BE2C (cell line): ENCODE data around the gene SULT2B1.

Experiments
- DNase-seq: peaks from one replicate; pipeline ENCODE4 v3.0.0-alpha.2; 2020
- H3K27me3 ChIP-seq: fragments of 250-450 bp; sonication (Bioruptor Pico); 2 replicates; pipeline ENCODE4 v1.5.1; 2020; ENCODE audit warnings: mild to moderate bottlenecking
- H3K36me3 ChIP-seq: fragments of 250-450 bp; sonication (Bioruptor Pico); 2 replicates; pipeline ENCODE4 v1.5.1; 2020; ENCODE audit warnings: mild to moderate bottlenecking
- H3K4me1 ChIP-seq: fragments of 250-450 bp; sonication (Bioruptor Pico); 2 replicates; pipeline ENCODE4 v1.5.1; 2020
- H3K4me3 ChIP-seq: 2 replicates; pipeline ENCODE4 v1.5.1; 2011; ENCODE audit warnings: low read depth, low read length
- H3K9me3 ChIP-seq: fragments of 250-450 bp; sonication (Bioruptor Pico); 2 replicates; pipeline ENCODE4 v1.5.1; 2020
- TF ChIP-seq, protein P1 (sequence below): IDR thresholded peaks from 2 replicates; pipeline ENCODE4 v1.5.1; 2012; ENCODE audit warnings: mild to moderate bottlenecking, low read depth, low read length

The SULT2B1 gene

DNA sequence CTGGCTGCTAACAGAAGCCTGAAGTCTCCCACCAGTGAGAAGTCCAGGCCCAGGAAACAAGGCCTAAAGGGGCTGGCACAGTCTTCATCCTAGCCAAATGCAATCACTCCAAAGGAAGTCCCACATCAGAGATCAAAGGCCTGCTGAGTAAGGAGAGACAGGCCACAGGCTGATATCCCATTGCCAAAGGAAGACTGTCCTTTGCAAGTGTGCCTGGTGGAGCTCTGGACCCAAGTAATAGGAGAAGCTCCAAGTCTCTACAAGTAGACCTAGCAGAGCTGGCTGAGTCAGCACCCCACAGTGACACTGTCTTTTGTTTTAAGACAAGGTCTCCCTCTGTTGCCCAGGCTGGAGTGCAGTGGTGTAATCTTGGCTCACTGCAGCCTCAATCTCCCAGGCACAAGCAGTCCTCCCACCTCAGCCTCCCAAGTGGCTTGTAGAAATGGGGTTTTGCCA lies 80.7 kb downstream of the SULT2B1 start:
- no peaks in the 10 kb centered on the region for H3K27me3 ChIP-seq
- H3K36me3 ChIP-seq, result no peaks in the 10 kb centered on the region
- no peak overlapping the region for H3K4me3 ChIP-seq
- peaks cover 21% of the 10 kb centered on the region for H3K4me1 ChIP-seq
- TF ChIP-seq, protein P1, sequence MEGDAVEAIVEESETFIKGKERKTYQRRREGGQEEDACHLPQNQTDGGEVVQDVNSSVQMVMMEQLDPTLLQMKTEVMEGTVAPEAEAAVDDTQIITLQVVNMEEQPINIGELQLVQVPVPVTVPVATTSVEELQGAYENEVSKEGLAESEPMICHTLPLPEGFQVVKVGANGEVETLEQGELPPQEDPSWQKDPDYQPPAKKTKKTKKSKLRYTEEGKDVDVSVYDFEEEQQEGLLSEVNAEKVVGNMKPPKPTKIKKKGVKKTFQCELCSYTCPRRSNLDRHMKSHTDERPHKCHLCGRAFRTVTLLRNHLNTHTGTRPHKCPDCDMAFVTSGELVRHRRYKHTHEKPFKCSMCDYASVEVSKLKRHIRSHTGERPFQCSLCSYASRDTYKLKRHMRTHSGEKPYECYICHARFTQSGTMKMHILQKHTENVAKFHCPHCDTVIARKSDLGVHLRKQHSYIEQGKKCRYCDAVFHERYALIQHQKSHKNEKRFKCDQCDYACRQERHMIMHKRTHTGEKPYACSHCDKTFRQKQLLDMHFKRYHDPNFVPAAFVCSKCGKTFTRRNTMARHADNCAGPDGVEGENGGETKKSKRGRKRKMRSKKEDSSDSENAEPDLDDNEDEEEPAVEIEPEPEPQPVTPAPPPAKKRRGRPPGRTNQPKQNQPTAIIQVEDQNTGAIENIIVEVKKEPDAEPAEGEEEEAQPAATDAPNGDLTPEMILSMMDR, result no peak
- no peaks in the 10 kb centered on the region for H3K9me3 ChIP-seq
- DNase-seq, result no peak

DNA sequence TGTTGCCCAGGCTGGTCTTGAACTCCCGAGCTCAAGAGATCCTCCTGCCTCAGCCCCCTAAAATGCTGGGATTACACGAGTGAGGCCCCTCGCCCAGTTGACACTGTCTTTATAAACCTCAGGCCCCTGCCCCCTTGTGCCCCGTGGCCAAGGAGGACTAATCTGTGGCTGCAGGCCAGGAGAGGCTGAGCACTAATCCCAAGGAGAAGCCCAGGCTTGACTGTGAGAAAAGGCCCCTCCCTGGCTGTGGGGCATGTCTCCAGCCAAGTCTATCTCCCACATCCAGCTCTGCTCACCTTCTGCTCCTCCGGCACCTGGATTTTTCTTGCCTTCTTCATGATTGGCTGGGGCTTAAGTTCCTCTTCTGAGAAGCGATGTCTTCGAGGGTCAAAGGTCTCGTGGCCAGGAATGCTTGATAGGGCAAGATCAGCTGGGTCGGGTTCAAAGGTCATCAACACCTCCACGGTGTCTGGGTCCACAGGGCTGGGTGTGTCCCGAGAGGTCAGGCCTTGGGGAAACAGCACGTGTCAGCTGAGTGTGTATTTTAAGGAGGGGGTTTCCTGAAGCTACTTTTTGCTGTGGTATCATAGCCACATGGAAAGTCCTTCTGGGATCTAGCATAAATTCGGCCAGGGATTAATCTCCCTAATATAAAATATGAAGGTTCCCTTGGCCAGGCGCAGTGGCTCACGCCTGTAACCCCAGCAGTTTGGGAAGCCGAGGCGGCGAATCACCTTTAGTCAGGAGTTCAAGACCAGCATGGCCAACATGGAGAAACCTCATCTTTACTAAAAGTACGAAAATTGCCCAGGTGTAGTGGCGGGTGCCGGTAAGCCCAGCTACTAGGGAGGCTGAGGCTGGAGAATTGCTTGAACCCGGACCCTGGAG lies 81.4 kb downstream of the SULT2B1 start:
- no peak for DNase-seq
- TF ChIP-seq, protein P1, result no peak
- H3K4me1 ChIP-seq, result peaks cover 23% of the 10 kb centered on the region
- no peaks in the 10 kb centered on the region for H3K9me3 ChIP-seq
- H3K4me3 ChIP-seq, result peak overlapping the region; percentile 45; the same call in 1 of the 2 replicates
- no peaks in the 10 kb centered on the region for H3K27me3 ChIP-seq
- H3K36me3 ChIP-seq, result no peaks in the 10 kb centered on the region

DNA sequence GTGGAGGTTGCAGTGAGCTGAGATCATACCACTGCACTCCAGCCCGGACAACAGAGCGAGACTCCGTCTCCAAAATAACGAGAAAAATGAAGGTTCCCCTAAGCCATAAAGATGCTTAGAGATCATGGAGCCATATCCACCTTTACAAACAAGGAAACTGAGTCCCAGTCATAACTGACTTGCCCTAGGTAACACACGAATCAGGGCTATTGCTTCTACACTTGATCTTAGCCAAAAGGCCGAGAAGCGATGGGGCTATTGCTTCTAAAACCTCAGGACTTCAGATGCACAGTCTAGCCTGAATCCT lies 82.0 kb downstream of the SULT2B1 start:
- no peaks in the 10 kb centered on the region for H3K27me3 ChIP-seq
- DNase-seq, result no peak
- TF ChIP-seq, protein P1, result no peak
- H3K36me3 ChIP-seq, result no peaks in the 10 kb centered on the region
- peaks cover 27% of the 10 kb centered on the region for H3K4me1 ChIP-seq
- no peaks in the 10 kb centered on the region for H3K9me3 ChIP-seq
- H3K4me3 ChIP-seq, result peak overlapping the region; percentile 45

DNA sequence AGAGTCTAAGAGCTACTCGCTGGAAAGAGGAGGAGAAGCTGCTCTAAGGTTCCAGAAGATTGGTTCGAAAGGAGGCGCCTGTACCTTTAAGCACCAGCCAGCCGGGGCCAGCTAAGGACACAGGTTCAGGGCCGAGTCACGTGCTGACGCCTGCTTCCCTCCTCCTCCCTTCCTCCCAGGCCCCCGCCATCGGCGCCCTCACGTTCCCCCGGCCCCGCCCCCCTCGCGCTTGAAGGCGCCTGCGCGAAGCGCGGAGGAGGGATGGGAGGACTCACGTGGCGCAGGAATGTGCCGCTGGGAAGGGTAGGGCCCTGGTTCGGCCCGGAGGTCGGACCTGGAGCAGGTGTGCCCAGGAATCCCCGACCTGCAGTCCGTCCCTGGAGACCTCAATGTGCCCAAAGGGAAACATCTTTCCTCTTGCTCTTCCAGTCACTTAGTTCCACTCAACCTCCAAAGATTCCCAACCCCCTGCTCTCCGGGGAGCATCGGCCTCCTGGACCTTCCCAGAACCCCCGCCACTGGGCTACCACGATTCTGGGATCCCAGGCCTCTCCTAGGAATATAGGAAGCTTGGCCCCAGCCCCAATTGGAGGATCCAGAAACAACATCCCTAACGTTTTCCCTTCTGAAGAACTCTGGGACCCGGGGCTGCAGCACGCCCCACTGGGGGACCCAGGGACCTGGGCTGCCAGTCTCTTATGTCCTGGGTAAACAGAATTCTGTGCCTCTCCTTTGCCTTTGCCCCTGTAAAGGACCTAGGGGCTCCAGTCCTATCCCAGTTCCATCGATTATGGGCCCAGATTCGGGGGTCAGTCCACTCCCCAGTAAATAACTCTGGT lies 82.7 kb downstream of the SULT2B1 start:
- TF ChIP-seq, protein P1, result no peak
- H3K36me3 ChIP-seq, result no peaks in the 10 kb centered on the region
- no peaks in the 10 kb centered on the region for H3K27me3 ChIP-seq
- peaks cover 27% of the 10 kb centered on the region for H3K4me1 ChIP-seq
- DNase-seq, result peak; percentile 96
- H3K4me3 ChIP-seq, result peak overlapping the region; percentile 45
- H3K9me3 ChIP-seq, result no peaks in the 10 kb centered on the region

DNA sequence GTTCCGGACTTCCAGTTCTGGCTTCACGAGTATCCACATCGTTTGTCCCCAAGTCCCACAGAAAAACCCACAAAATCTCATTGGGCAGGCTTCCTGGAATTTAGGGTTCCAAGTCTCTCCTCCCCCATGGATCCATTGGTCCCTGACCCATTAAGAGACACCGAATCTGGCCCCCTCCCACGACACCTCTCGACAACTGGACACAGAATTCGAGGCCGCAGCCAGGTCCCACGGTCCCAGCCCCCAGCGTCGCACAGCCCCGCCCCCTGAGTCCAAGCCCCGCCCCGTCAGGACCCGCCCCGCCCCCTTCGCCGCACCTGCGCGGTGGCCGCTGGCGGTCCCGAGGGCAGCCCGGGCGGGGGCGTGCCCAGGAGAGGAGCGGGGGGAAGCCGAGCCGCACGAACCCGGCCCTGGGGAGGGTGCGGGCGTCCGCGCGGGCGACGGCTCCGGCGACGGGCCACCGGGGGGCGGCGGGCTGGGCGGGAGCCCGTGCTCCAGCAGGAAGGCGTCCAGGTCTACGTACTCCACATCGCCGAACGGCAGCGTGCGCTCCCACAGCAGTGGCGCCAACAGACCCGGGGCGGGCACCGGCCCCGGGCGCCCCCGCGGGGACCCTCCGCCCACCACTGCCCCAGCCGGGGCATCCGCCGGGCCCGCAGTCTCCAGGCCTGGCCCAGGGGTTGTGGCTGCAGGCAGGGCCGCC lies 83.4 kb downstream of the SULT2B1 start:
- Histone ChIP-seq H3K4me1 (peaks cover 24% of the 10 kb centered on the region), H3K9me3 (no peaks in the 10 kb centered on the region), H3K27me3 (no peaks in the 10 kb centered on the region), H3K4me3 (peak overlapping the region; percentile 65), H3K36me3 (no peaks in the 10 kb centered on the region)
- TF ChIP-seq, protein P1, result no peak
- peak; percentile 79 for DNase-seq
